ENCODE measurements around the gene JAK3.
"Not testable (repeated sequence)": the region's sequence is repeated elsewhere in the genome, so short reads cannot be mapped to it uniquely, and the experiment has no call there.

The JAK3 gene

GRCh38 chr19:17847538-17848366 lies at the start of gene JAK3:
JAK3 (minus strand) TSS chr19:17847982; CDS start chr19:17844417, 3,565 bp downstream.
- DNase-seq = peak; percentile 86

DNA sequence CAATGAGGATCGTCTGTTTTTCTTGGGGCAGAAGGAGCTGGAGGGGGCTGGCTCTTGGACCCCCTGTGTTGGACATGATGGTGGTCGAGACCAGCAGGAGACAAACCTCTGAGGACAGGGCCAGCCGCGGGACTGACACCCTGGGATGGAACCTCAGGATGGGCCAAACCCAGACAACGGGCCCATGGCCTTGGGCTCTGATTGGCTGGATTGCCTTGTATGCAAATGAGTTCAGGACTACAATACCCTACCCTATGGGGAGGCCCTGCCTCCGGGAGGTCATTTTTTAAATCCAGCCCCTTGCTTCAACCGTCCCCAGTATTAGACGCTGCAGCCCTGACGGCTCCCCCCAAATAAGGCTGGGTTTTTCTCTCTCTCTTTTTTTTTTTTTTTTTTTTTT lies 46.0 kb upstream of the JAK3 start:
- no peak for DNase-seq

GRCh38 chr19:17889609-17890214 lies 41.9 kb upstream of the JAK3 start:
- no peak for DNase-seq

DNA sequence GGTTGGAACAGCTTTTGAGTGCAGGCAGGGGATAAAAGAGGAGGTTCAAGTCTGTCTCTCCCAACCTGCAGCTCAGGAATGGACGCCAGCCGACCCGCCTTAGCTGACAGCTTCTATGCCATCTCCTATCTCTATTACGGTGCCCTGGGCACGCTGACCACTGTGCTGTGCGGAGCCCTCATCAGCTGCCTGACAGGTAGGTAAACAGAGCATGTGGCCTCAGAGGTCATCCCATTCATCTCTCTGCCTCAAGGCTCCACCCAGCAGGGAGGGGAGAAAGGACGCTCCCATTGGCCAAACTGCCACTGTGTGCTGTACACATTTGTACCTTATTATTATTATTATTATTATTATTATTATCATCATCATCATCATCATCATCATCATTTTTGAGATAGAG lies 40.5 kb upstream of the JAK3 start:
- no peak for DNase-seq

DNA sequence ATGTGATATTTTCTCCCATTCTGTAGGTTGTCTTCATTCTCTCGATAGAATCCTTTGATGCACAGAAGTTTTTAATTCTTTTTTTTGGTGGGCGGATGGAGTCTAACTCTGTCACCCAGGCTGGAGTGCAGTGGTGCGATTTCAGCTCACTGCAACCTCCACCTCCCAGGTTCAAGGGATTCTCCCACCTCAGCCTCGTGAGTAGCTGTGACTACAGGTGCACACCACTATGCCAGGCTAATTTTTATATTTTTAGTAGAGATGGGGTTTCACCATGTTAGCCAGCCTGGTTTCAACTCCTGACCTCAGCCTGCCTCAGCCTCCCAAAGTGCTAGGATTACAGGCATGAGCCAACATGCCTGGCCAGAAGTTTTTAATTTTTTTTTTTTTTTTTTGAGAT lies 39.4 kb upstream of the JAK3 start:
- DNase-seq = not testable (repeated sequence)

GRCh38 chr19:17886515-17886914 lies 38.7 kb upstream of the JAK3 start:
- no peak for DNase-seq

GRCh38 chr19:17883627-17884410 lies 36.0 kb upstream of the JAK3 start:
- no peak for DNase-seq

DNA sequence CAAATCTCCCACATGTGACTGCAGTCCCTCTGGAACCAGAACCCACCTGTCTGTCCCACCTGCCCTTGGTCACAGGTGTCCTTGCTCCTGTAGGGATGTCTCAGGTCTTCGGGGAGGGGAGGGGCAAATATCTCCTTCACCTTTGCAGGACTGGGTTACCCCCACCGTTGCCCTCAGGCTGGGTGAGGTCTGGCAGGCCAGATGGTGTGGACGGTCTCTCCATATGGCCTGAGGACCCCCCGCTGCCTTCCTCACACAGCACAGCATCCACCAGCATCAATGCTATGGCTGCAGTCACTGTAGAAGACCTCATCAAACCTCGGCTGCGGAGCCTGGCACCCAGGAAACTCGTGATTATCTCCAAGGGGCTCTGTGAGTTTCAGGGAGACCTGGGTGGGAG lies 33.9 kb upstream of the JAK3 start:
- DNase-seq = no peak

- DNase-seq = no peak
These were observed 31.7 kb upstream of the JAK3 start for GRCh38 chr19:17879466-17879865.

DNA sequence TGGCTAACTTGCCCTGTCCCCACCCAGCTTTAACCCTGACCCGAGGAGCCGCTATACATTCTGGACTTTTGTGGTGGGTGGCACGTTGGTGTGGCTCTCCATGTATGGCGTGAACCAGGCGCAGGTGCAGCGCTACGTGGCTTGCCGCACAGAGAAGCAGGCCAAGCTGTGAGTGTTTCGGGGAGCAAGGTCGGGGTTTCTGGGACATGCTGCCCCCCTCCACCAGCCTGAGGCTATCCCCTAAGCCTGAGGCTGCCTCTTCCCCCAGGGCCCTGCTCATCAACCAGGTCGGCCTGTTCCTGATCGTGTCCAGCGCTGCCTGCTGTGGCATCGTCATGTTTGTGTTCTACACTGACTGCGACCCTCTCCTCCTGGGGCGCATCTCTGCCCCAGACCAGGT lies 29.9 kb upstream of the JAK3 start:
- DNase-seq = no peak

- DNase-seq = no peak
These were observed 27.0 kb upstream of the JAK3 start for GRCh38 chr19:17874758-17875135.

DNA sequence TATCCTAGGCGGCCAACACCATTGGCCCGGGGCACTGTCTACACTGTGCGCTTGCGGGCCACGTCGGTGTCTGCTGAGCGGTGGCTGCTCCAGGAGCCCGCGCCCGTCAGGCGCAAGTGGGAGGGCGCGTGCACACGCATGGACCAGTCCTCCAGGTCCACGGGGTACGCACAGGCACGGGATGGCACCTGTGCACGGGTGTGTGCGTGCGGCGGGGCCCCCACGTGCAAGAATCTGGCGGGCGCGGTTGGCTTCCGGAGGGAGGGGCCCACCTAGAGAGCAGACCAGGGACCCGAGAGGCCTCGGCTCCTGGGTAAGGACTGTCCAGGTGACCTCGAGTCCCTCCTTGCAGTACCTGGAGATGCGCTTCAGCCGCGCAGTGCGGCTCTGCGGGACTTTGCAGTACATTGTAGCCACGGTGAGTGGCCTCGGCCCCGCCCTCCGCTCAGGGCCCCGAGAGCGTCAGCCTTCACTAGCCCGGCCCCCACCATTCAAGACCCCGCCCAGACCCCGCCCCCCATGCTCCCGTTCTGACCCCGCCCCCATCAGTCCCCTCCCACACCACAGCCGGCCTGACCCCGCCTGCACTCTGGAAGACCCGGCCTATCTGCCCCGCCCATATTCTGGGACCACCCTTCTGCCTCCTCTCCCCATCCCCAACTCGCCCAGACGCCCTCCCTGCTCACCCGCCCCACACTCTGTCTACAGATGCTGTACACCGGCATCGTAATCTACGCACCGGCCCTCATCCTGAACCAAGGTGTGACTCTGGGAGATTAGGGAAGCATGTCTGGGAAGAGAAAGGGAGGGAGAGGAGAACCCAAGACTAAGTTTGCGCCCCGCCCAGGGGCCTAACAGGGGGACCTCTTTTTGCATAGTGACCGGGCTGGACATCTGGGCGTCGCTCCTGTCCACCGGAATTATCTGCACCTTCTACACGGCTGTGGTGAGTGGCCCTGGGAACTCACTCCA lies 26.3 kb upstream of the JAK3 start:
- DNase-seq = peak; percentile 85

DNA sequence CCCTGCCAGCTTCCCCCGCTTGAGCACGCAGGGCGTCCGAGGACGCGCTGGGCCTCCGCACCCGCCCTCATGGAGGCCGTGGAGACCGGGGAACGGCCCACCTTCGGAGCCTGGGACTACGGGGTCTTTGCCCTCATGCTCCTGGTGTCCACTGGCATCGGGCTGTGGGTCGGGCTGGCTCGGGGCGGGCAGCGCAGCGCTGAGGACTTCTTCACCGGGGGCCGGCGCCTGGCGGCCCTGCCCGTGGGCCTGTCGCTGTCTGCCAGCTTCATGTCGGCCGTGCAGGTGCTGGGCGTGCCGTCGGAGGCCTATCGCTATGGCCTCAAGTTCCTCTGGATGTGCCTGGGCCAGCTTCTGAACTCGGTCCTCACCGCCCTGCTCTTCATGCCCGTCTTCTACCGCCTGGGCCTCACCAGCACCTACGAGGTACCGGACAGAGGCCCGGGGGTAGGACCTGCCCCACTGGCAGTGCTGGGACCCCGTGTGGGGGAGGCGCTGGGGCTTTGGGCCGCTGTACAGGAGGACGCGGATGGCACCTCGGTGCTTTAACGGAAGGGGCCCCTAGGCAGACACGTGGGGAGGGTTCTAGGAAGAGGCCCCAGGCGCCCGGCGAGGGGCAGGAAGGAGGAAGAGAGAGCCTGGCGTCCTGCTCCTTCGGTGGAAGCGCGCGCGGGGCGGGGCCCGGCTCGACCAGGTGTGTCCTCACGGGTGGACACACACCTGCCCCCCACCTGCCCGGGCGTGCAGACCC lies 24.6 kb upstream of the JAK3 start:
- DNase-seq = peak; percentile 63

- peak; percentile 43 for DNase-seq
These were observed 24.1 kb upstream of the JAK3 start, which contains the start of gene SLC5A5 for GRCh38 chr19:17871878-17872250. SLC5A5 (plus strand) TSS chr19:17871945; CDS start chr19:17872320, 375 bp downstream.

DNA sequence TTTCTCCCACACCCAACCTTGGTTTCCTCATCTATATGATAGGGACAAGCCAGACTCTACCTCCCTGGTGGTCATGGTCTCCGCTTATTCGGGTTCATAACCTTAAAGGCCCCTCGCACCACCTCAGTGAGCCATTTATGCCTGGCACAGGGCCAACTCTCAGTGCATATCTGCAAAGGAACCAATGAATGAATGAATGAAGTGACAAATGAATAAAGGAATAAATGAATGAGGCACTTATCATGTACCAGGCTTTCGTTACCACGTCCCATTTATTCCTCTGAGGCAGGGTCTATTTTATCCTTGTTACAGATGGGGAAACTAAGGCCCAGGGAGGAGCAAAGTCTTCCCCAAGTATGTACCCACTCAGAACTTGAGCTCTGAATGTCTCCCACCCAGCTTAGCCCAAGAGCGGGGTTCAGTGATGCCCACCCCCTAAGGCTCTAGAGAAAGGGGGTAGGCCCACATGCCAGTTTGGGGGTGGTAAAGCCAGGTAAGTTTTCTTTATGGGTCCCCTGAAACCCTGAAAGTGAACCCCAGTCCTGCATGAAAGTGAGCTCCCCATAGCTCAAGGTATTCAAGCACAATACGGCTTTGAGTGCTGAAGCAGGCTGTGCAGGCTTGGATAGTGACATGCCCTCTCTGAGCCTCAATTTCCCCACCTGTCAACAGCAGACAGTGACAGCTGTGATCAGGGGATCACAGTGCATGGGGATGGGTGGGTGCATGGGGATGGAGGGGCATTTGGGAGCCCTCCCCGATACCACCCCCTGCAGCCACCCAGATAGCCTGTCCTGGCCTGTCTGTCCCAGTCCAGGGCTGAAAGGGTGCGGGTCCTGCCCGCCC lies 23.5 kb upstream of the JAK3 start:
- no peak for DNase-seq

- no peak for DNase-seq
These were observed 21.4 kb upstream of the JAK3 start for GRCh38 chr19:17869114-17869608.

- DNase-seq = no peak
These were observed 20.9 kb upstream of the JAK3 start for GRCh38 chr19:17868669-17869068.

DNA sequence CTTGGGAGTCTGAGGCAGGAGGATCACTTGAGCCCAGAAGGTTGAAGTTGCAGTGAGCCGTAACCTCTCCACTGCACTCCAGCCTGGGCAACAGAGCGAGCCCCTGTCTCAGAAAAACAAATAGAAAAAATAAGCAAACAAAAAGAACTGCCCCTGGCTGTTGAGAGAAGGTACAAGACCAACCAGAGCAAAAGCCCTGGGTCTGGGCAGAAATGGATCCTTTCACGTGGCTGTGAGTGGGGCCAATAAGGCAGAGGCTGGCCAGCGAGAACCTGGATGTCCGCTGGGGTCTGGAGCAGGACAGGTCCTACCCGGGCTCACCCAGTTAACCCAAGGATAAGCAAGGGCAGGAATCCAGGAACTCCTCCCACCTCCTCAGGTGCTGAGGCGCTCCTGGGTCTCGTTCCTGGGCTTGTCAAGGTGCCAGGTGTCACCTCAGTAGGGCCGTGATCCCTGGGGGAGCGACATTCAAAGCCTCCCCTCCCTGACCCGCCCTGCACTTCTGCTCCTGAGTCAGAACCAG lies 19.2 kb upstream of the JAK3 start:
- DNase-seq = no peak

- DNase-seq = no peak
These were observed 18.7 kb upstream of the JAK3 start for GRCh38 chr19:17866312-17866963.
